H1 (cell line): ENCODE data around the gene GPX5. TPM values are rescaled to one million over a fixed set of nuclear protein-coding genes. Genes with fewer than 3 reads are reported as not detected.

Experiments
- CTCF ChIA-PET: fragments of 300-600 bp; sonication (Branson Sonifier 250); formaldehyde crosslinking; loops from one replicate; lab custom pipeline; 2021; ENCODE audit not compliant: partially characterized antibody; lab: Charles Lee
- POLR2A ChIA-PET: fragments of 300-600 bp; sonication (Branson Sonifier 250); formaldehyde crosslinking; loops from one replicate; lab custom pipeline; 2021; ENCODE audit warnings: inconsistent platforms; ENCODE audit not compliant: partially characterized antibody; lab: Charles Lee
- DNase-seq, 2 experiments: peaks; one replicate each; pipeline versions ENCODE4 v3.0.0 to v3.0.0-alpha.2; 2010 to 2022; ENCODE audit warnings: low spot score in 2 of 2, low read depth in 1 of 2, mixed read lengths in 1 of 2
- FAIRE-seq: peaks from 2 replicates; lab custom pipeline; 2011; peaks lifted over from hg19 to GRCh38; lab: Jason Lieb, UNC
- H2AFZ ChIP-seq: 2 replicates; pipeline ENCODE4 v1.8.1; 2012; ENCODE audit warnings: low read length, inconsistent platforms
- H2AK5ac ChIP-seq: 2 replicates; pipeline ENCODE4 v1.6.1; 2013; ENCODE audit warnings: low read depth, low read length
- H2BK120ac ChIP-seq: replicated peaks from 2 replicates; pipeline ENCODE3; 2013; ENCODE audit warnings: low read depth, low read length, inconsistent platforms
- H2BK12ac ChIP-seq: 2 replicates; pipeline ENCODE4 v1.6.1; 2013; ENCODE audit warnings: low read depth, low read length
- H2BK15ac ChIP-seq: 2 replicates; pipeline ENCODE4 v1.6.1; 2013; ENCODE audit warnings: low read length
- H2BK20ac ChIP-seq: 2 replicates; pipeline ENCODE4 v1.6.1; 2013; ENCODE audit warnings: low read length
- H2BK5ac ChIP-seq: 2 replicates; pipeline ENCODE4 v1.6.1; 2013; ENCODE audit warnings: low read depth, low read length
- H3K14ac ChIP-seq: 2 replicates; pipeline ENCODE4 v1.6.1; 2013; ENCODE audit warnings: inconsistent platforms; ENCODE audit not compliant: insufficient read length
- H3K18ac ChIP-seq: 2 replicates; pipeline ENCODE4 v1.6.1; 2013; ENCODE audit warnings: low read length; ENCODE audit errors: extremely low read depth
- H3K23ac ChIP-seq: 2 replicates; pipeline ENCODE4 v1.6.1; 2013; ENCODE audit warnings: inconsistent platforms; ENCODE audit not compliant: insufficient read length
- H3K23me2 ChIP-seq: 2 replicates; pipeline ENCODE4 v1.6.1; 2013; ENCODE audit warnings: low read depth, low read length
- H3K27ac ChIP-seq: 2 replicates; pipeline ENCODE4 v1.6.1; 2011; ENCODE audit warnings: low read depth, low read length, inconsistent platforms
- H3K27me3 ChIP-seq, 4 experiments: replicated peaks in 1 of 4; 1 replicate in 1 of 4; 2 replicates in 3 of 4; pipeline versions ENCODE4 v1.6.1 to v1.8.1; 2011 to 2013; ENCODE audit warnings: low read length in 3 of 4, mild to moderate bottlenecking in 3 of 4, inconsistent platforms in 2 of 4, mixed read lengths in 2 of 4, moderate library complexity in 1 of 4; ENCODE audit not compliant: control insufficient read depth in 3 of 4, insufficient read depth in 3 of 4; ENCODE audit errors: extremely low read depth in 1 of 4
- H3K36me3 ChIP-seq, 4 experiments: 2 replicates each; pipeline versions ENCODE4 v1.6.1 to v1.8.1; 2011 to 2013; ENCODE audit warnings: mild to moderate bottlenecking in 4 of 4, low read length in 3 of 4, moderate library complexity in 2 of 4, control low read depth in 1 of 4, inconsistent platforms in 1 of 4; ENCODE audit not compliant: insufficient read depth in 4 of 4, control insufficient read depth in 2 of 4
- H3K4ac ChIP-seq: replicated peaks from 2 replicates; pipeline ENCODE3; 2013; ENCODE audit warnings: low read length, low read depth, mixed read lengths, inconsistent platforms; ENCODE audit not compliant: insufficient read length
- H3K4me1 ChIP-seq, 4 experiments: replicated peaks in 1 of 4; 1 replicate in 1 of 4; 2 replicates in 3 of 4; pipeline versions ENCODE4 v1.6.1 to v1.8.1; 2011 to 2013; ENCODE audit warnings: low read length in 3 of 4, inconsistent platforms in 2 of 4, mixed read lengths in 1 of 4; ENCODE audit not compliant: insufficient read depth in 4 of 4, control insufficient read depth in 3 of 4
- H3K4me2 ChIP-seq, 2 experiments: 2 replicates each; pipeline versions ENCODE4 v1.6.1 to v1.8.1; 2011 to 2013; ENCODE audit warnings: low read depth in 2 of 2, low read length in 2 of 2, control low read depth in 1 of 2, inconsistent platforms in 1 of 2, mild to moderate bottlenecking in 1 of 2; ENCODE audit not compliant: insufficient read depth in 1 of 2
- H3K4me3 ChIP-seq, 4 experiments: fragments of 200-600, 300-600 bp in 1 of 4; sonication (generic), shearing (Covaris generic), sonication (Bioruptor Twin) in 1 of 4; 2 replicates each; pipeline versions ENCODE4 v1.5.1 to v1.8.1; 2011 to 2016; ENCODE audit warnings: low read length in 4 of 4, low read depth in 3 of 4, control low read depth in 2 of 4, inconsistent platforms in 2 of 4, mild to moderate bottlenecking in 2 of 4, mixed read lengths in 1 of 4, moderate library complexity in 1 of 4; ENCODE audit not compliant: insufficient read depth in 2 of 4; ENCODE audit errors: extremely low read depth in 1 of 4
- H3K56ac ChIP-seq: replicated peaks from 2 replicates; pipeline ENCODE3; 2013; ENCODE audit warnings: low read depth, mild to moderate bottlenecking, mixed read lengths, low read length, inconsistent platforms; ENCODE audit not compliant: insufficient read length
- H3K79me1 ChIP-seq: 2 replicates; pipeline ENCODE4 v1.6.1; 2013; ENCODE audit warnings: low read depth, low read length, control low read depth
- H3K79me2 ChIP-seq, 2 experiments: 2 replicates each; pipeline versions ENCODE4 v1.6.1 to v1.8.1; 2012 to 2013; ENCODE audit warnings: low read length in 2 of 2, mild to moderate bottlenecking in 2 of 2, inconsistent platforms in 1 of 2; ENCODE audit not compliant: insufficient read depth in 2 of 2, control insufficient read depth in 1 of 2
- H3K9ac ChIP-seq, 4 experiments: replicated peaks in 1 of 4; 1 replicate in 1 of 4; 2 replicates in 3 of 4; pipeline versions ENCODE4 v1.6.1 to v1.8.1; 2011 to 2013; ENCODE audit warnings: low read depth in 3 of 4, low read length in 3 of 4, control low read depth in 2 of 4, mild to moderate bottlenecking in 2 of 4, moderate library complexity in 2 of 4, inconsistent platforms in 1 of 4; ENCODE audit errors: extremely low read depth in 1 of 4
- H3K9me3 ChIP-seq, 2 experiments: 2 replicates each; pipeline versions ENCODE4 v1.6.1 to v1.8.1; 2012 to 2013; ENCODE audit warnings: mild to moderate bottlenecking in 2 of 2, moderate library complexity in 2 of 2, control low read depth in 1 of 2, inconsistent platforms in 1 of 2, low read depth in 1 of 2, low read length in 1 of 2, mixed read lengths in 1 of 2; ENCODE audit not compliant: insufficient read depth in 2 of 2
- H4K20me1 ChIP-seq, 2 experiments: replicated peaks in 1 of 2; 2 replicates each; pipeline versions ENCODE3 to v1.8.1; 2011 to 2013; ENCODE audit warnings: inconsistent platforms in 2 of 2, low read length in 2 of 2, mild to moderate bottlenecking in 1 of 2; ENCODE audit not compliant: insufficient read depth in 2 of 2, control insufficient read depth in 1 of 2
- H4K5ac ChIP-seq: 2 replicates; pipeline ENCODE4 v1.6.1; 2013; ENCODE audit warnings: low read length, low read depth, mixed read lengths, inconsistent platforms; ENCODE audit not compliant: insufficient read length
- H4K8ac ChIP-seq: 2 replicates; pipeline ENCODE4 v1.8.0; 2013; ENCODE audit warnings: mild to moderate bottlenecking, moderate library complexity, low read length, inconsistent platforms; ENCODE audit not compliant: insufficient read depth; ENCODE audit errors: extremely low read depth
- H4K91ac ChIP-seq: replicated peaks from 2 replicates; pipeline ENCODE3; 2013; ENCODE audit warnings: low read length, mixed read lengths, inconsistent platforms; ENCODE audit not compliant: insufficient read length
- BACH1 ChIP-seq: IDR thresholded peaks from 2 replicates; pipeline ENCODE4 v1.6.1; 2012; ENCODE audit warnings: low read length, improper control_type of control experiment
- CBX8 ChIP-seq: fragments of 300-800, 300-1000 bp; sonication (generic); IDR thresholded peaks from 2 replicates; pipeline ENCODE4 v1.7.1; 2016; ENCODE audit warnings: low read depth, low read length, borderline replicate concordance
- FOSL1 ChIP-seq: IDR thresholded peaks from 2 replicates; pipeline ENCODE4 v1.6.1; 2011; ENCODE audit warnings: mild to moderate bottlenecking, low read depth, low read length, moderate library complexity; ENCODE audit not compliant: insufficient read depth
- RFX5 ChIP-seq: IDR thresholded peaks from 2 replicates; pipeline ENCODE4 v1.6.1; 2011; ENCODE audit warnings: low read depth, low read length, improper control_type of control experiment, borderline replicate concordance
- SP2 ChIP-seq: IDR thresholded peaks from 2 replicates; pipeline ENCODE4 v1.6.1; 2012; ENCODE audit warnings: mild to moderate bottlenecking, low read length, inconsistent platforms
- WGBS, 2 experiments: shearing (Covaris generic) in 1 of 2; methylation state at CpG; one replicate each; pipeline versions ENCODE4 v1.1.6 to v1.1.7; 2013 to 2015; ENCODE audit warnings: low lambda C conversion rate in 2 of 2, mixed read lengths in 2 of 2, inconsistent platforms in 1 of 2, low coverage in 1 of 2, missing lambda C conversion rate in 1 of 2; ENCODE audit not compliant: insufficient replicate concordance in 2 of 2, insufficient coverage in 1 of 2, insufficient read length in 1 of 2; ENCODE audit errors: extremely low coverage in 1 of 2, missing lambda C conversion rate in 1 of 2; 5-methylcytosine and 5-hydroxymethylcytosine counted together
- polyA plus RNA-seq, 7 experiments: library from polyadenylated mRNA; depleted of rRNA in 3 of 7; stranded (reverse) in 5 of 7; unstranded in 2 of 7; fragments of >200 nt in 5 of 7; fragments of 200-250 nt in 2 of 7; gene quantifications; 1 replicate in 5 of 7; 2 replicates in 1 of 7; 4 replicates in 1 of 7; pipeline versions ENCODE4 v1.2.1 to v1.2.3, GENCODE V29; 2011 to 2013; ENCODE audit warnings: missing spikeins in 2 of 7, mixed read lengths in 2 of 7
- total RNA-seq: library from RNA; stranded (reverse); fragmentation: NEBNext Ultra II Directional; extraction: Animal tissue kit (Norgen Biotek cat#: 25700); gene quantifications from 2 replicates; pipeline ENCODE4 v1.2.1, GENCODE V29; 2021

GPX5 gene
- total and polyA plus RNA-seq, 2 of the 8 experiments (the other 6 are each of a cell fraction or from before 2014, with no cell fraction given), result 0.08 TPM; not detected in 1

DNA sequence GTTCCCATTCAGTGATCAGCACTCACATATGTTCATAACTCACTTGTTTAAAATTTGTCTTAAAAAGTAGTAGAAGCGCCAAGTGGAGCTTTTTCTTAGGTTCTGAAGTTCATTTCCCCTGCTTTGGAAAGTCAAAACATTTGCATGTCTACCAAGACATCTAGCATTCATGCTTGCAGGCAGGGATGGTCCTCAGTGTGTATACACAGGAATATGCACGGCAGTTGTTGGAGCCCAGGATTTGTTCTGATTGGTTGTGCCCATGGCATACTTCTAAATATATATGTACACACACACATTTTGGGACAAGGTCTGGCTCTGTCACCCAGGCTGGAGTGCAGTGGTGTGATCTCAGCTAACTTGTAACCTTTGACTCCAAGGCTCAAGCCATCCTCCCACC, 7.7 kb upstream of the GPX5 start:
- Histone ChIP-seq H2AK5ac (no peak overlapping the region), H3K23ac (no peak overlapping the region), H3K4me2 (no peak overlapping the region), H3K56ac (no peak overlapping the region), H4K91ac (no peak overlapping the region), H3K4me3 (no peak overlapping the region), H4K5ac (no peak overlapping the region), H2AFZ (no peak overlapping the region), H3K9me3 (no peaks in the 10 kb centered on the region), H2BK20ac (no peak overlapping the region), H4K20me1 (no peaks in the 10 kb centered on the region), H3K27ac (no peak overlapping the region), H3K23me2 (no peaks in the 10 kb centered on the region; the same call in 1 of the 2 replicates), H3K18ac (no peak overlapping the region), H3K27me3 (no peaks in the 10 kb centered on the region; a peak in 2 of 7 replicates), H3K4me1 (peaks cover 0 to 3% (median 0%) of the 10 kb centered on the region in 4 experiments; a peak in 2 of 7 replicates), H4K8ac (no peak overlapping the region), H2BK15ac (no peak overlapping the region), H3K36me3 (no peaks in the 10 kb centered on the region), H3K14ac (no peak overlapping the region), H3K9ac (no peak overlapping the region), H3K79me1 (no peaks in the 10 kb centered on the region), H2BK120ac (no peak overlapping the region), H2BK5ac (no peak overlapping the region), H3K79me2 (no peaks in the 10 kb centered on the region), H2BK12ac (no peak overlapping the region), H3K4ac (no peak overlapping the region)
- 89% methylated on average over 2 of the region's 2 CpGs; no CpG with 5 or more reads in 1 of the 2 experiments for WGBS, 2 experiments
- FAIRE-seq (no peak), DNase-seq (no peak)
- ChIA-PET POLR2A (interaction anchor here (1.3 kb wide), 1 partner anchor 10 kb away, joined by 3 read pairs; no protein-coding TSS in a partner anchor), CTCF (interaction anchor here (0.9 to 3.4 kb wide), 4 partner anchors 10 to 161 kb away, joined by 3 to 17 read pairs (median 4); no protein-coding TSS in a partner anchor)
- TF ChIP-seq SP2, result no peak
- no peak for TF ChIP-seq BACH1
- no peak for TF ChIP-seq FOSL1
- TF ChIP-seq RFX5, result no peak
- TF ChIP-seq CBX8, result no peak
